RKO (cell line): ENCODE measurements around the gene OCSTAMP.

Experiments
- DNase-seq: peaks from one replicate; pipeline ENCODE4 v3.0.0-alpha.2; 2016; ENCODE audit warnings: low spot score

The OCSTAMP gene

DNA sequence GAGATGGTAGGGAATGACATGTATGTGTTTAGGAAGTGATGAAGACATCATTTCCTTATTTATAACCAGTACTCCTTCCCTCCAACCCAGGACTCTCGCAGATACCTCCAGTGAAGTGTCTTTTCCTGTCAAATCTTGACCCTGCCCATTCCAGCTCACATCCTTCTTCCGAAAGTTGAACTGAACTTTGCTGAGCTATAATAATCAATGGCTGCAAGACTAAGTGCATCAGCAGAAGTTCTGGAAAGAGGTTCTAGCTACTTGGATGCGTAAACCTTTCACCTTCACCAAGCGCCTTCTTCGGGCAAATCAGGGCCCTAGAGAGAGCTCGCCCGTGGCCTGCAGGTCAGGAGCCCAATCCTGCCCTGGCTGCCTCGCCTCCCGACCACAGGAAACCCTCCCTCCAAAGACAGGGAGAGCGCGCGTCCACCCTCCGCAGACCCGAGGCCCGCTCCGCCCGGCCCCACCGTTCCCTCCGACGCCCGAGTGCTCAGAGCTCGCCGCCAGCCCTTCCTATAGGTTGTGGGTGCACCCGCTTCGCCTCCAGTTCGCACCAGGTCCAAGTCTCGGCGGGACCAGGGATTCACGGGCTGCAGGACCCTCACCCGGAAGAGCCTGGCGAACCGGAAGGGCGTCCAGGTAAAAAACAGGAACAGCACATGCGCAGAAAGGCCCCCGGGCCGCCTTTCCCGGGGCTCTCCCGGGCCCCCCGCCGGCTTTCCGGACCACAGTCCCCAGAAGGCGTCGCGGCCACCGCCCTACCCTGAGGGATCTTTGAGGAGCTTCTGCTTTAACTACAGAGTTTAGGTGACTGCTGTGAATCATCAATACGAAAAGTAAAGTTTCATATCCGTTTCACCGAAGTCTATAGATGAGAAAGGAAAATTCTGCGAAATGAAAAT, 37.3 kb downstream of the OCSTAMP start, which contains the start of gene ZNF334:
Gene ZNF334, minus strand, starts transcription at position 617 of the 902 bp plus-strand sequence. CDS start 1,457 bp downstream, outside the sequence.
- no peak for DNase-seq

- DNase-seq: no peak
Observed at GRCh38 chr20:46509523-46509922, 40.9 kb downstream of the OCSTAMP start.

DNA sequence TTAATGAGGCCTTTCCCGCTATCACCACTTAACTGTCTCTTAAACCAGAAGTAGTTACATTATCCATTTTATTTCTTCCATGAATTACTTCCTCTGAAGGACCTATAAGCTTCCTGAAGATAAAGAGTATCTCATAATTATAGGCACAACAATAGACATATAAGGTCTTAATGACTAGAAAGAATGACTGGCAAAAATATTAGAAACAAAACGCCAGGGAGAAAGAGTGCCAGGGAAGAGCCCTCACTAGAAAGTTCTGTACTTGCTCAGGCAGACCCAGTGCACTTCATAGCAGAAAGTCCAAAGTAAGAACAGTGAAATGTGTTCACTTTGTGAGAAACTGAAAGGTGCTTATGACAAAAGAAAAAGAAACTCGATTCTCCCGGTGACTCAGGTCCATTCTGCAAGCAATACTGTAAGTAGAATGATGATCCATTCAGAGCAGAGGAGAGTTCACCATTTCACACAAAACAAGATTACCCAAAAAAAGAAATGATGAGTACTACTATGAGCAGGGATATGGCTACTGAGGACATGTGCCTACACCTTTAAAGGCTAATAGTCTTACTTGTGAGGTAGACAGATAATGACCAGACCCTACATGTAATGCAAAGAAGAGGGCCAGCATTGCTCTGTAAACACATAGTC, 42.6 kb downstream of the OCSTAMP start:
- no peak for DNase-seq

- no peak for DNase-seq
Observed at GRCh38 chr20:46505506-46505905, 44.9 kb downstream of the OCSTAMP start.

- no peak for DNase-seq
Observed at GRCh38 chr20:46501961-46502360, 48.5 kb downstream of the OCSTAMP start.

DNA sequence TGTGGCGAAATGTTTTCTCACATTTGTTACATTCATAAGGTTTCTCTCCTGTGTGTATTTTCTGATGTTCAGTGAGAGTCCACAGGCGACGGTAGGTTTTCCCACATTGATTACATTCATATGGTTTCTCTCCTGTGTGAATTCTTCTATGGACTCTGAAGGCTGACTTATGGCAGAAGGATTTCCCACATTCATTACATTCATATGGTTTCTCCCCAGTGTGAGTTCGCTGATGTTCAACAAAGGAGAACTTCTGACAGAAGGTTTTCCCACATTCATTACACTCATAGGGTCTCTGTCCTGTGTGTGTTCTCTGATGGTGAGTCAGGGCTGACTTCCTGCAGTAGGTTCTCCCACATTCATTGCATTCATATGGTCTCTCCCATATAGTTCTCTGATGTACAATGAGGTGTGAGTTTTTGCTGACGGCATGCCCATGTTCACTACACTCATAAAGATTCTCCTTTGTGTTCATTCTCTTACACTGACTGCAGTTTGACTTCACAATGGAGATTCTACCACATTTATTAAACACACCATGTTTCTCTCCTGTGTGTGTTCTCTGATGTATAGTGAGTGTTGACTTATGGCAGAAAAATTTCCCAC, 49.0 kb downstream of the OCSTAMP start:
- no peak for DNase-seq

DNA sequence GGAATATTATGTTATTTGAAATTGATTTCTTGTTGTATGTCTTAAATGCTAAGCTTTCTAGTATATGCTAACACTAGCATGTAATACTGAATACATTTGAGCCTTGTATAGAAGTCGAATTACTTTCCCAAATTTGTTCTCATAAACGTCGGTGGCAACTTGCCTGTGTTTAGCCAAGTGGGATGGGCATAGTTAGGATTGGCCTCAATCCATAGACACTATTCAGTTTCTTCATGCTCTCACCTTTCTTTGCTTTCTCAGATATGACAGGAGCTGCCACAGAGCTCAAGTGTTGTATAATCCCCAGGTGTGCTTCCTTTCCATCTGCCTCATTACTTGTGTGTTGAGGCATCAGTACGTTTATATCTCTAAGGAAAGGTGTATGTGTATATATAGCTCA, 56.4 kb downstream of the OCSTAMP start:
- no peak for DNase-seq

DNA sequence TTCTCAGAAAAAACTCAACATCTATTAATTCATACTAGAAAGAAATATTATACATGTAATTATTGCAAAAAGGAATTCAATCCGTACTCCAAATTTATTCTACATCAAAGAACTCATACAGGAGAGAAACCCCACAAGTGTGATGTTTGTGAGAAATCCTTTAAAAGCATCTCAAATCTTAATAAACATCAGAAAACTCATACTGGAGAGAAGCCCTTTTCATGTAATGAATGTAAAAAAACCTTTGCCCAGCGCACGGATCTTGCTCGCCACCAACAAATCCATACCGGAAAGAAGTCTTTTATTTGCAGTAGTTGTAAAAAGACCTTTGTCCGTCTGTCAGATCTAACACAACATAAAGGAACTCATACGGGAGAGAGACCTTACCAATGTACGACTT, 59.1 kb downstream of the OCSTAMP start:
- DNase-seq: no peak
